Stimulated activated CD8-positive, alpha-beta memory T cell treated with anti-CD3 and anti-CD28 coated beads, Interleukin-2, amount 100 ng/mL, for 1 hour (primary cell): ENCODE data around the gene CACNB4.
"Not testable (repeated sequence)": the region's sequence is repeated elsewhere in the genome, so short reads cannot be mapped to it uniquely, and the experiment has no call there.

Experiments
- DNase-seq, 2 donors: peaks; one replicate each; pipeline ENCODE4 v3.0.0-alpha.2; 2020; ENCODE audit warnings: low read depth in 2 of 2

Gene CACNB4

DNA sequence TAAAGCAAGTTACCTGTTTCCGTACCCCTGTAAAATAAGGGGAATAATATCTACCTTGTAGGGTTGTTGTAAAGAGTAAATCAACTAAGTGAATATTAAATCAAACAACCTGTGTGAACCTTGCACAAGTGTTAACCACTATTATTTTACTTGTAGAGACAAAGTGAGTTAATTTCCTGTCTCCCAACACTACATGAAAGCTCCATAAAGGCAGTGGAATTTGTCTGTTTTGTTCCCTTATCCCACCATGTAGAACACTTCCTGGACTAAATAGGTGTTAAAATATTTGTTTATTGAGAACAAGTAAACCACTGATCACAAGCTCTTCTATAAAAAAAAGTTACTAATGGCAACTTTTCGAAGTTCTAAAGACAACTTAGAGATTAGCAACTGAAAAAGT, 274.0 kb downstream of the CACNB4 start:
- no peak for DNase-seq

DNA sequence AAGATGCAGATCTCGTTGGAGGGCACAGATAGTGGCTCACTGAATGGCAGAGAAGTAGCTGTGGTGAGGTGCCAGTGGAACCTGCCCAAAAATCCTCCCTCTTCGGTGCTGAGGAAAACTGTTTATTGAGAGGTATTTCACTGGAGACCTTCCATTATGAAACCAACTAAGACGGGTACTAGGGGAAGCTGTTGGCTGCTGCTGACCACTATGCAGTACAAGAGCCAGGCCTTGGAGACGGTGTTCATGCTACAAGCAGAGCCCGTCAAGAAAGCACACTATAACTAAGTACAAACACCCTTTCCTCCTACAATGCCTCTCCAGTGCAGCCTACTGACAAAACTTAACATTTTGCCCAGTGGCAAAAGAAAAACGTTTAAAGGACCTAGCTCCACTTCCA, 275.2 kb downstream of the CACNB4 start:
- DNase-seq: no peak

DNA sequence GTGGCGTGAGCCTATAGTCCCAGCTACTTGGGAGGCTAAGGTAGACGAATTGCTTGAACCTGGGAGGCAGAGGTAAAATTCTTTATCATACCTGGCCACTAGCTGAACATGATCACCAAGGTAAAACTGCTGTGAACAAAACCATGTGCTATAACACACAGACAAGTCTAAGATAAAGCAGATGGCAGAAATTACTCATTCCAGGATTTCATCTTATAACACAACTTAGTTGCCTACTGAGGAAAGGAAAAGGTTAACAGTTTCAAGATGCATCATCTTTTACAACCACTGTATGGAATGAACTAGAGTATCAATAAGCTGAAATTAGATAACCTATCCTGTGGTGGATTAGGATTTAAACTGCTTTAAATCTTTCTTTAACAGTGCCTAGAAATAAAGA, 278.9 kb downstream of the CACNB4 start:
- DNase-seq: no peak

DNA sequence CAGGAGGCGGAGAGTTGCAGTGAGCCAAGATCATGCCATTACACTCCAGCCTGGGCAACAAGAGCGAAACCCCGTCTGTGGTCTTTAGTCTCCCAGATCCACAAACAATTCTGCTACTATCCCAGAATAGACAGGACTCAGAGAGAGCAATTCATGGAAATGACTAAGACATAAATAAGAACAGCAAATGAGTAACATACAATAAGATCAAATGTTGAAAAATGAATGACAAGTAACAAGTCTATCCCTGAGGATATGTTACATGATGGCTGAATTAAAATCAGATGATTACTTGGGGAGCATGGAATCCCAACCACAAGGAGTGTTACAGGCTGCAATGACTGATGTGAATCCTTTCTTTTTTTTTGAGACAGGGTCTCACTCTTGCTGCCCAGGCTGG, 280.9 kb downstream of the CACNB4 start:
- DNase-seq: no peak

DNA sequence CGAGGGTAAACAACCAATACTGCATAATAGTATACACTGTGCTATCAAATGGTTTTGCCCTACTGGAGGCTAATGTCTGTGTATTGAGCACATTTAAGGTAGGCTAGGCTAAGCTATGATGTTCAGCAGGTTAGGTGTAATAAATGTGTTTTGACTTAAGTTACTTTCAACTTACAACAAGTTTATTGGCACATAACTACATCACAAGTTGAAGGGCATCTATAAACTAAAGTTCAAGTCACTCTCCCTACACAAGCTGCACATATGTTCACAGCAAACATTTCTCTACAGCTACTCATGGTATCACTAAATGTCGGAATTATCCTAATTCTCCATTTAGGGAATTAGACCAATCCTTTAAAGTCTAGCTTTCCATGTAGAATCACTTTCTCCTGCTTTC, 282.0 kb downstream of the CACNB4 start:
- no peak for DNase-seq

DNA sequence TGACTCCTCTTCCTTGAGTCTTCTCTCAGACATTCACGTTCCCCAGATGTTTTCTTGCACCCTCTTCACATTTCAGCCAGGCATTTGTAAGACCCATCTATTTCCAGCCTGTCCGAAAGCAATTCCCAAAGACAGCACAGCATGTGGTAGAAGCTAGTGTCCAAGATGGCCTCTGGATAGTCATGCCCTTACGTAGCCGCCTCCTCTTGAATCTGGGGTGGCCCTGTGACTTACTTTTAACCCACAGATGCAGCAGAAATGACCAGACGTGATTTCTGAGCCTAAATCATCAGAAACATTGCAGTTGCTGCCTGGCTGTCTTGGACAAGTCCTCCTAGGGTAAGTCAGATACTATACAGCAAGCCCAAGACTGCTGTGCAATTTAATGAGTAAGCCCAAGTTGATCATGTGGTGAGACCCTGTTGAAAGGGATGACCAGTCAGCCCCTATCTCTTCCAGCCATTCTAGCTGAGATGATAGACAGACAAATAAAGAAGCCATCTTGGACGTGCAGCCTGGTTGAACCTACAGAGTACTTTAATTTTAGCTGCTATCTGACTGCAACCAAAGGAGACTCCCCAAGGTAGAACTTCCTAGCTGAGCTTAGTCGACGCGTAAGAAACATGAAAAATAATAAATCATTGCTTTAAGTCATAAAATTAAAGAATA, 282.9 kb downstream of the CACNB4 start:
- DNase-seq: no peak

DNA sequence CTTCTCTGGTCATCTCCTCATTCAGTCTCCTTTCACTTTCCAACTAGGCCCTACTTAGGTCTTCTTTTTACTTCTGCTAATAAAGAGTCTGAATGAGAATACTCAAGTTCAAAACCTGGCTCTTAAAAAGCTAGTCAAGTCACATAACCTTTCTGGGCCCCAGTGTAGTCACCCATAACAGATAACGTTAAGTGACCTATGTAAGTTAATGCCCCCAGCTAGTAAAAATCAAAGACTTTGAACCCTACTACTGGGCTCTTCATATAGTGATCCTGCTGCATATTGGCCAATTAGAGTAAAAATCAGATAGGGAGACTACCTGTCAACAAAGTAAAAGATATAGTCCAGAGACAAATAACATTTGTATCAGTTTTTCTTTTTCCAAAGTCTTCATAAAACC, 288.4 kb downstream of the CACNB4 start:
- no peak for DNase-seq

DNA sequence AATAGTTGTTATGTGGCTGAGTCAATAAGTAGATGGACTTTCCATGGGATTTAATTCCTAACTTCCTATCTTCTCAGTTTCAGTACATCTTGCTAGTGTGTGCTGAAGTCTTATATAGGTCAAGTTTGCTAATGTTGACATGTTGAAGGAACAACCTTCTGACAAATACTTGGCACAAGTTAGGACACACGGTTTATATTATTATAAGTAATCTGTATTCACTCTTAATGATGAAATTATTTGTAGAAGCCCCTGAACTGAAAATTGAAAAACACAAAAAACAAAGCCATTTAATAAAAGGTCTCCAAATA, 289.8 kb downstream of the CACNB4 start:
- DNase-seq: no peak

DNA sequence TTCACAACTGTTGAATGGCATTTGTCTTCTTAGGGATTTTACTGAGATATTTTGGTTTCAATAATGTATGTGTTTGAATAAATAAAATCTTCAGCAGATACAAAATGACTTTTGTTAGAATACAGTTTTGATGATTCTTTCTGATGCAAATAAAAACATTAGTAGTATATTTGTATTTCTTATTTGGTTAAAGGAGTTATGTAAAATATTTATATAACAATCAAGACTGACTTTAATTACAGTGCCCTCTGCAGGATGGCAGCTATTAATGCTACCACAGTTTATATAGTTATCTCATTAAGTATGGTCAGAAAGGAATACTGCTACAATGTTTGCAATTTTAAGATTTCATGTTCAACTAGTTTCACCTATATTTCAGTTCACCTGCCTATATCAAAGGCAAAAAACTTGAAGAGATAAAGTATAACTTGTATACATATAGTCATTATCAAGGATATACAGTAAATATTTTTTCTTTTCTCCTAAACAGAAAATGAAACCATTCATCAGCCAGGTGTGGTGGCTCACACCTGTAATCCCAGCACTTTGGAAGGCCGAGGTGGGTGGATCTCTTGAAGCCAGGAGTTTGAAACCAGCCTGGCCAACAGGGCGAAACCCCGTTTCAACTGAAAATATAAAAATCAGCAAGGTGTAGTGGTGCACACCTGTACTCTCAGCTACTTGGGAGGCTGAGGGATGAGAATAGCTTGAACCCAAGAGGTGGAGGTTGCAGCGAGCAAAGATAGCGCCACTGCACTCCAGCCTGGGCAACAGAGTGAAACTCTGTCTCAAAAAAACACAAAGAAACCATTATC, 290.4 kb downstream of the CACNB4 start:
- DNase-seq: no peak

DNA sequence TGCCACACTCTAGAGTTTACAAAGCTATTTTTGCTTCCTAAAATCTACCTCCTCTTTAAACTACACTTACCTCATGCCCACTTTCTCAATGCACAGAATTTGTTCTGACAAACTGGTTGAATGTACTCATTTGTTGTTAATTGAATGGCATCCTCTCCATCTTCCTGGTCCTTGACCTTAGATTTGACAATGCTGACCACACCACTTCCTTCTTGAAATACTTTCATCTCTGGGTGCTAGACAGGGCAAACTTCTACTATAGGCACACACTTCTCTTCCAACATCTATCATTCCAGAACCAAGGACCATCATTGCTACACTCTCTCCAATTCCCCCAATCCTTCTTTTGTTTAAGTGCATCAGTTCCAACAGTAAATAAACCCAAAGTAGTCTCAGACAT, 292.9 kb downstream of the CACNB4 start:
- DNase-seq: no peak

DNA sequence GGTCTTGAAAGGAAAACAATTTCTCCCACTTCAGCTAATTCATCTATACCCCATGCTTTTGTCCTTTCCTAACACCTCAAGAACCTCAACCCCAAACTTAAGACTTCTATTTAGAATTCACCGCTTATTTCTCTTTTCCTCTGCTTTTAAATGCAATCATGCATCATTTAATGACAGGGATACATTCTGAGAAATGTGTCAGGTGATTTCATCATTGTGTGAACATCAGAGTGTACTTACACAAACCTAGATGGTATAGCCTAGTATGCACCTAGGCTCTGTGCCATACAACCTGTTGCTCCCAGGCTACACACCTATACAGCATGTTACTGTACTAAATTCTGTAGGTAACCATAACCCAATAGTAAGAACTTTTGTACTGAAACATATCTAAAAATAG, 293.5 kb downstream of the CACNB4 start:
- DNase-seq: no peak

DNA sequence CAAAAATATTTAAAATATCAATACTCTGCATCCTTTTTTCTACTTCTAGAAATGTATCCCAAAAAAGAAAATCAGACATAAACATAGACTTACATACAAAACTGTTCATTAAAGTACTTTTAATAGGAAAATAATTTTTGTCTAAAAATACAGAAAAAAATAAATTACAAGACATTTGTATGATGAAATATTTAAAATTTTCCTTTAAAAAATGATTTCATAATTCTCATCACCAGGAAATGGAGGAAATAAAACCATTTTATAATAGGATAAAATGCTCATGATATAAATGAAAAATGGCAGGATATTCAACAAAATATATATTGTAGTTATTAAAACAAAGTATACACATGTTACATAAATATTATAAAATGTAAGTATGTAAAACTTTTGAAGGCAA, 295.0 kb downstream of the CACNB4 start:
- DNase-seq: no peak

DNA sequence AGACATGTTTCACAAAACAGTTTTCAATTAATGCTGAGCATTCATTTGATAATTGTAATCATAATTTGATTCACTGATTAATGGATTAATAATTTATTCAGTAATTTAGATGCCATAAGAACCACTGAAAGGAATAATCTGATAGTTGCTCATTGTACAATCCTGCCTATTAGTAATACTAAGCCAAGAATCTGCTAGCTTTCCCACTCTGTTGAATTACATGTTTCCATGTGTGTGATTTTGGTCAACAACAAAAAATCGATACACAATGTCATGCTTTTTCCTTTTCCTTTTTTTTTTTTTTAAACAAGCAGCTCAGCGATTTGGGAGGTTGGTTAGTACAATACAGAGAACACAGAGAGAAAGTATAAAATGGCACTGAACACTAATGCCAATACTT, 296.5 kb downstream of the CACNB4 start:
- no peak for DNase-seq

DNA sequence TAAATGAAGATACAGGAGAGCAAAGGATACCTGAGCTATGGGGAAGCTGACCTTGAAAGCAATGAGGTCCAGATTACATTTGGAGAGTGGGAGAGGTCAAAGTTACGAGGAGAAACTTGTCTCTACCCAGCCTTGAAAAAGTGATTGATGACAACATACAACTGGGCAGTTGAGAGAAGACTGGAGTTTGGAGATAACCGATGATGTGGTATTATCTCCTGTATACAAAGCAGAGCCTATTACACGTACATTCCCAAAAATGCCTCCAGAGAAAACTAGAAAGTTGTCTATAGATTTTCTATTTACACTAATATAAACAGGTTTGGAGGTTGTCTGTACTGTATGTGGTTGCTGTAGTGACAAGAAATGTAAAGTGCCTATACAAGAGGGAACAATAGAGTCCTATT, 299.0 kb downstream of the CACNB4 start:
- no peak for DNase-seq

DNA sequence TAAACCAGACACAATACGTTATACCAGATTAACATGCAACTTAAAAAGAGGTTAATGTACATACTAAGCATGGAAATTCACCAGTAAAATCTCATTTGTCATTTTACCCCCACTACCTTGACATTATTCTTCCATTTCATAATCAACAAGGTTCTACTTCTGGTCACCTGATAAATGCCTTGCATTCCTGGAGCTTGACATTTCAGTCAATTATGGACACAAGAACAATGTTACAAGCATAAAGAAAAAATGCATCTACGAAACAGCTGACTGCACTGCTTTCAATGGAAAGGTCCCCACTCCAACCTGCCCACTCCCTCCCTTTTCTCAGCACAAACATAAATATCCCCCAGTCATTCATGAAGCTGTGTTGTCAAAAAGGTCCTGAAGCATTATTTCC, 302.1 kb downstream of the CACNB4 start:
- no peak for DNase-seq

DNA sequence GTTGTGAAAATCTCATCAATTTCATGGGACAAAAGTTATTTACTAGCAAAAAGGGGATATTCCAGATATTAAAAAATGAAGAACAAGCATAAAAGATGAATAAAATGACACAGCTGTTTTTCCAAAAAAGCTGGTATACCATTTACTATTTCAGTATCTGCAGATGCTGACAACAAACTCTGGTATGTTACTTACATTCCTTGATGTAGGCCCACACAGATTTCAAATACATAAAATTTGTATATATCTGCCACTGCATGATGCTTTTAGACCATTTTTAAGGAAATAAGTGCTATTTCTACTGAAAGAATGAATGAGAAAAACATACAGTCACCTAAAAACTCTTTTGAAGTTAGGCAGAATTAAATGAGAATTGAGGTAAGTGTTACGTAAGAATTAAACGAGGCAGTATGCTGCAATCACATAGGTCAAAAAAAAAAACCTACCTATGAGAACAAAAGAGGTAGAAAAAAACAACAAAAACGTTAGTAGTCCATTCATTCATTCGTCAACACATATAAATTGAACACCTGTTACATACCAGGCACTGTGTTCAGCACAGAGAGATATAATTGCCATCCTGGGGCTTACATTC, 303.1 kb downstream of the CACNB4 start:
- DNase-seq: no peak

DNA sequence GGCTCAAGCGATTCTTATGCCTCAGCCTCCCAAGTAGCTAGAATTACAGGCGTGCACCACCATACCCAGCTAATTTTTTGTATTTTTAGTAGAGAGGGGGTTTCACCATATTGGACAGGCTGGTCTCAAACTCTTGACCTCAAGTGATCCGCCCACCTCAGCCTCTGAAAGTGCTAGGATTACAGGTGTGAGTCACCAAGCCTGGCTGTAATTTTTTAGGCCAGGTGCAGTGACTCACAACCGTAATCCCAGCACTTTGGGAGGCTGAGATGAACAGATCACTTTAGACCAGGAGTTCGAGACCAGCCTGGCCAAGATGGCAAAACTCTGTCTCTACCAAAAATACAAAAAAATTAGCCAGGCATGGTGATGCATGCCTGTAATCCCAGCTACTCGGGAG, 304.4 kb downstream of the CACNB4 start:
- DNase-seq: not testable (repeated sequence)

DNA sequence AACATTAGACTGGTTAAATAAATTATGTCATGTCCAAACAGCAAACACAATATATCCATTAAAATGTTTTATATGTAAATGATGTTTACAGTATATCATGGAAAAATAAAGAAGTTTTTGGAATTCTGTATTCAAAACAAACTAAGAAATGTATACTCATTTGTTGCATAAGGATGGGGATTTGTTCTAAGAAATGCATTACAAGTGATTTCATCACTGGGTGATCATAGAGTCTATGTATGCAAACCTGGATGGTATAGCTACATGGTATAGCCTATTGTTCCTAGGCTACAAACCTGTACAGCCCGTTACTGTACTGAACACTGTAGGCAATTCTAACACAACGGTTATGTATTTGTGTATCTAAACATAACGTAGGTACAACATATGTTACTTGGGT, 305.7 kb downstream of the CACNB4 start:
- DNase-seq: no peak

DNA sequence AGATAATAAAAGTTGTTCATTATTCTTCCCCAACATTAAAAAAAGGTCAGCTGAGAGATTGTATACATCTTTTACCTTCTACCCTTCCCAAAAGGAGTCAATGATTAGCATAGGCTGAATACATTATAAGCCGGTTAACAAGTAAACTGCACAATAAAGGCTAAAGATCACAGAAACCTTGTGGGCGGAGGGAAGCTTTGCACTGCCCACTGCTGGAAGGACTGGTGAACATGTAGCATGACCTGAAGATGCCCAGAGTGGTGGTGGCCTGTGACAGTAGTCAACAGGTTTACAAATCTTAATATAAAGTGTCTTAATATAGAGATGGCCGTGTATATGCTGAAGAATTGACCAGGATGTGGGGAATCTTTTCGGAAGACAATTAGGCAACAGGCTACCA, 306.3 kb downstream of the CACNB4 start:
- DNase-seq: no peak

DNA sequence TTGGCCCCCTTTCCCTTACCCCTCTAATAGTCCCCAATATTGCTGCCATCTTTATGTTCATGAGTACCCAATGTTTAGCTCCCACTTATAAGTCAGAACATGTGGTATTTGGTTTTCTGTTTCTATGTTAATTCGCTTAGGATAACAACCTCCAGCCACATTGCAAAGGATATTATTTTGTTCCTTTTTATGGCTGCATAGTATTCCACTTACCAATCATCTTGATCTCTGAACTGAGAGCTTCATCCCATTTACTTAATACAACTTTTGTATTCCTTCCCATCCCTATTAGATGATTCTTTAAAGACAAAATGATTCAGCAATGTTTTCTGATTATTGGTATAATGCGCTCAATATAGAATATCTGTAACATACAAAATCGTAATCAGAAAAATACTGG, 307.3 kb downstream of the CACNB4 start:
- no peak for DNase-seq

DNA sequence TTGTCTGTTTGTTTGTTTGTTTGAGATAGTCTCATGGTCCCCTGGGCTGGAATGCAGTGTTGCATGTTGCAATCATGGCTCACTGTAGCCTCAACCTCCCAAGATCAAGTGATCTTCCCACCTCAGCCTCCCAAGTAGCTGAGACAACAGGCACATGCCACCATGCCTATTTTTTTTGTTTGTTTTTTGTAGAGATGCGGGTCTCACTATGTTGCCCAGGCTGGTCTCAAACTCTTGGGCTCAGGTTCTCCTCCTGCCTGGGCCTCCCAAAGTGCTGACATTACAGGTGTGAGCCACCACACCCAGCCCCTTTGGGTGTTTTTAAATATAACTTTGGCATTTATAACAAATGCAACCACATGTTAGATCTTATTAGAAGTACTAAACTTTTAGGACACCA, 308.2 kb downstream of the CACNB4 start:
- DNase-seq: no peak

DNA sequence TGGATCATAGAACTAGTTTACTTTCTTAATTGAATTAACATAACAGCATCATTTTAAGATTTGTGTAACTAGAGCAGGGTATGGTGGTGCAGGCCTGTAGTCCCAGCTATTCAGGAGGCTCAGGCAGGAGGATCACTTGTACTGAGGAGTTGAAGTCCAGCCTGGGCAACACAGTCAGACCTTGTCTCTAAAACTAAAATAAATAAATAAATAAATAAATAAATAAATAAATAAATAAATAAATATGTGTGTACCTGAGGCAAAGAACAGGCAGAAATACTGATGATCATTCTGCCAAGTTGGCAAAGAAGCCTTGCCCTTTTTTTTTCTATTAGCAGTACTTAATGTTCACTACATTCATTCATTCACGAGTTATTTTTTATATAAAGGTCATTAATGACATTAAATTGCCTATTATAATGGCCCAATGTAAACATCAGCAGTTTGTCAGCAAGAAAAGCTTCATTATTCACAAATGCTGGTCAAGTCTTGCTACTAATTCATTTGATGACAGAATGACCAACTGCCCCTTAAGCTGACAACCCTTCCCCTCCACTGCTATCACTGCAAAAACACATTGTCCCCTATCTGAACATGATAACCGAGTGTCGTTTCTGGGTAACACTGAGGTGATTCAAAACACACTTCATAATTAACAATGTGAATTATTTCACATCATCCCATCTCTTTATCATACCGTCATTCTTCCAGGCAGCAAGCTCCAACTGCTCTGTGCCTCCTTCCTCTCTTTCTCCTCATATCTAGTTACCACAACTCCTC, 309.6 kb downstream of the CACNB4 start:
- DNase-seq: no peak

DNA sequence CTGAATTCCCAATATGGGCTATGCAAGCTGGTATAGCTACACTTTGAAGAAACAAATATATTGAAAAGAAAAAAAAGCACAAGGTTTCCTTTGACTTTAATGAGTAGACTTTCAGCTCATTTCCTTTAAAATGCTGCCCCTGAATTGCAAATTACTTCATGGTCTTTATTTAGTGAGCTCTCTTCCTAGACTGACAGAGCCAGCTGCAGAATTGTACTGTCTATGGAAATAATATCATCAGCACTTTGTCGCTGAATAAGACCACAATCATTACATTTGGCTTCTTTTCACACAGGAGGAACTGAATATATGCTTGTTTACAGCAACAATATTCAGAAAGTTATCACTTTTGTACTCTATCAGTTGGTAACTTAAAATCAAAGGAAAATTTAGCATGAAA, 312.4 kb downstream of the CACNB4 start:
- no peak for DNase-seq
